Medulla oblongata (tissue), 1 donor: Measurements from ENCODE around the gene APOM.

Experiments used
- DNase-seq: peaks from one replicate; pipeline ENCODE4 v3.0.0-alpha.2; 2015; ENCODE audit errors: extremely low spot score

The APOM gene

GRCh38 chr6:31655349-31656237 is at the start of gene APOM:
Gene APOM (plus strand): TSS chr6:31655894. CDS start chr6:31655967, 73 bp downstream.
- no peak for DNase-seq

- no peak for DNase-seq
Observed at GRCh38 chr6:31607317-31607716, 48.4 kb upstream of the APOM start.

GRCh38 chr6:31609519-31610406 is 45.9 kb upstream of the APOM start:
- peak; percentile 1 for DNase-seq

- no peak for DNase-seq
Observed at GRCh38 chr6:31610968-31611367, 44.7 kb upstream of the APOM start.

- peak; percentile 62 for DNase-seq
Observed at GRCh38 chr6:31614075-31614619, 41.5 kb upstream of the APOM start.

GRCh38 chr6:31614684-31615578 is 40.8 kb upstream of the APOM start, which contains the start of gene AIF1:
Gene AIF1 (plus strand): TSS chr6:31615234. CDS start chr6:31615330, 96 bp downstream.
- DNase-seq: peak; percentile 81

GRCh38 chr6:31615748-31616147 is 39.9 kb upstream of the APOM start:
- DNase-seq: peak; percentile 30

GRCh38 chr6:31617010-31617409 is 38.7 kb upstream of the APOM start:
- DNase-seq: no peak

GRCh38 chr6:31619805-31620585 is 35.7 kb upstream of the APOM start:
- peak; percentile 99 for DNase-seq

GRCh38 chr6:31620586-31621319 is 34.9 kb upstream of the APOM start, which contains the start of gene PRRC2A:
Gene PRRC2A (plus strand): TSS chr6:31620715. CDS start chr6:31622790, 2,075 bp downstream.
- DNase-seq: peak; percentile 61

- DNase-seq: peak; percentile 37
Observed at GRCh38 chr6:31621320-31621939, 34.3 kb upstream of the APOM start.

- peak; percentile 32 for DNase-seq
Observed at GRCh38 chr6:31621991-31622390, 33.7 kb upstream of the APOM start.

- DNase-seq: no peak
Observed at GRCh38 chr6:31622684-31623091, 33.0 kb upstream of the APOM start.

GRCh38 chr6:31624070-31624469 is 31.6 kb upstream of the APOM start:
- DNase-seq: no peak

- no peak for DNase-seq
Observed at GRCh38 chr6:31626952-31627351, 28.7 kb upstream of the APOM start.

- DNase-seq: no peak
Observed at GRCh38 chr6:31627690-31628287, 27.9 kb upstream of the APOM start.

- no peak for DNase-seq
Observed at GRCh38 chr6:31629014-31629413, 26.7 kb upstream of the APOM start.

GRCh38 chr6:31630177-31630934 is 25.3 kb upstream of the APOM start:
- no peak for DNase-seq
